ENCODE measurements around the gene EVL.

GRCh38 chr14:100117026-100117425, 51.8 kb downstream of the EVL start:
- TF ChIP-seq CTCF (IDR thresholded peaks at IDR 0.05) (no peak), POLR2A (IDR thresholded peaks at IDR 0.05) (no peak)
